Ammon's horn (tissue), 1 donor: ENCODE measurements around the gene FANK1.
A peak's percentile ranks its signal among the peaks of the same experiment; 100 is the strongest.
"Not testable (repeated sequence)": the region's sequence is repeated elsewhere in the genome, so short reads cannot be mapped to it uniquely, and the experiment has no call there.

Source experiments
- DNase-seq: peaks from one replicate; pipeline ENCODE4 v3.0.0-alpha.2; 2016; ENCODE audit warnings: low spot score

FANK1 gene

DNA sequence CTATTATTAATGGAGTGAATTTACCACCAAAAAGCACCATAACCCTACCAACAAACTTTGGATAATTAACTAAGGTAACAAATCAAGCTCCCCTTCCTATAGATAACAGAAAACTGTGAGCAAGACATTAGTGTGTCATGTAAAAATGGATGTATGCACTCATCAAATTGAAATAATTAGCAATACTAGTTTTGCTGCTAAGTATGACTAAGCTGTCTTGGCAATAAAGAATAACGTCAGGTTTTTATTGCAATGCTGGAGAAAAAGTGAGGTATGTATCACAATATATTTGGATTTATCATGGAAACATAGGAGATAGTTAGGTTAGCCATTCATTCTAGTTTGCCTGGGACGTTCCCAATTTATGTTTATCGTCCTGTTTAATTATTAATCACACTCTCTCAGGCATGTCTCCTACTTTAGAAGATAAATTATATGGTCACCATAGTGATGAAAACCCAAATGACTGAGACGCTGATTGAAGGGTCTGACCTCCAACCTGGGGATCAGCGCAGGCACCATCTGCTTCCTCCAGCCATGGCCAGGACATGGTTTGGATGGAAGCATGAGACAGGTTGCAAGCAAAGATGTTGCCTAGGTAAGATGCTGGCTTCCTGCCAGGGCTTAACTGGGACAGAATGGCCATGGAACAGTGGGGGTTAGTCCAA lies 125.6 kb downstream of the FANK1 start:
- DNase-seq = no peak

DNA sequence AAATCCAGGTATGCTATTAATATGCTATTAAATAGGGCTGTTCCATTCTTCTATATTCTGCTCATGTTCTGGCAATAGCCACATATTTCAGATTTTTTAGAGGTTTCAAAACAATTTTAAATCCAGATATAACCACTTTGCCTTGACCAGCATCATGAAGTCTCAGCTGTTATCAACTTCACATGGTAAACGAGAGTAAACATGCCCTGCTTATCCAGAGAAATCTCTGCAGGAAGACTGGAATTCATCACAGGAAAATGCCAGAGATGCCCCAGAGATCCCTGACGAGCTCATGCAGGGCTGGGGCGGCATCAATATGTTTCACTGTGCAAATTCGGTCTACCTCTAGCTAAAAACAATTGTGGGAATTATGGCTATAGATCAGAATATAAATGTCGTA lies 126.5 kb downstream of the FANK1 start:
- DNase-seq = no peak

DNA sequence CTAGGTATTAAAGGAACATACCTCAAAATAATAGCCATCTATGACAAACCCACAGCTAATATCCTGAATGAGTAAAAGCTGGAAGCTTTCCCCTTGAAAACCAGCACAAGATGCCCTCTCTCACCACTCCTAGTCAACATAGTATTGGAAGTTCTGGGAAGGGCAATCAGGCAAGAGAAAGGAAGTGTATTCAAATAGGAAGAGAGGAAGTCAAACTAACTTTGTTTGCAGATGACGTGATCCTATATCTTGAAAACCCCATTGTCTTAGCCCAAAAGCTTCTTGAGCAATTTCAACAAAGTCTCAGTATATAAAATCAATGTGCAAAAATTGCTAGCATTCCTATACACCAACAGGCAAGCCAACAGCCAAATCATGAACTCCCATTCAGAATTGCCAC lies 131.3 kb downstream of the FANK1 start:
- no peak for DNase-seq

DNA sequence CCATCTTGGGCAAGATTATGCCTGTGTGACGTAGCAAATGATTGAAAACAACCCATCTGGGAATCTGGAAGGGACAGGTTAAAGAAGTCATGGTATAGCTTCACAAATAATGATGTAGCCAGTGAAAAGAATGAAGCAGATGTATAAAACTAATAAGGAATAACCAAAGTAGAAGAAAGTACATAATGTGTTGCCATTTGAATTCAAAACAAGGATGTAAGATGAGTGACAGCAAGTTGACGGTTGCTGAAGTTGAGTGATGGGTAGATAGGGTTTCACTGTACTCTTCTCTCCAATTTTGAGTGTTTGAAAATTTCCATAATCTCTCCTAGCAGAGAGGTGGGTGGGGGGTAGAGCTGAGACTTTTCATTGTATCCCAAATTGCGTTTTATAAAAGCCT lies 133.6 kb downstream of the FANK1 start:
- no peak for DNase-seq

DNA sequence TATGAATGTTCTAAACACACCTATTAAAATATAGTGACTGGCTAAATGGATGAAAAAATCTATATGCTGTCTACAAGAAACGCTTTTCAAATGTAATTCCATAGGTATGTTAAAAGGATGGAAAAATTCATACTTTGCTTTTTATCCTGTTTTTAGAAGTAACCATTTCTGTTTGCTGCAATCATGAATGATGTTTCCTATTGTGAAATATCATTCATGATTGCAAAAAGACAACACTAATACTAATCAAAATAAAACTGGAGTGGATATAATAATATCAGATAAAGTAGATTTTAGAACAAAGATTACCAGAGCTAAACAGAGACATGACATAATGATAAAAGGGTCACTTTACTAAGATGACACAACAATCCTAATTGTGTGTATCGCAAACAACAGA lies 138.2 kb downstream of the FANK1 start:
- DNase-seq = no peak

DNA sequence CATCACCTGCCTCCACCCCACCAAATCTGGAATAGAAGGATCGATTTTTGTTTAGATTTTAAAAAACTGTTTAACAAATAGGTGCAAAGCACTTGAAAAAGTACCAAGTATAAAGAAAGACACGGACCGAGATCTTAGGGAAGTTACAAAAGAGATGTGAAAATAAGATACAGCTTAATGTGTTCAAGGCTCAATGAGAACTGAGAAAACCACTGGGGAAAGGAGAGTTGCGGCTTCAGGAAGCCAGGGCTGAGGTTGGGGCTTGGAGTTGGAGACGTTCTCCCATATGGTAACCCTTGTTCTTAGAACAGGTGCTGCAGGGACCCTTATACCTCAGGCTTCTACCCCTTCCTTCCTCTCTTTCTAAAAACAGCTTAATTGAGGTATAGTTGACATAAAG lies 140.2 kb downstream of the FANK1 start:
- DNase-seq = no peak

DNA sequence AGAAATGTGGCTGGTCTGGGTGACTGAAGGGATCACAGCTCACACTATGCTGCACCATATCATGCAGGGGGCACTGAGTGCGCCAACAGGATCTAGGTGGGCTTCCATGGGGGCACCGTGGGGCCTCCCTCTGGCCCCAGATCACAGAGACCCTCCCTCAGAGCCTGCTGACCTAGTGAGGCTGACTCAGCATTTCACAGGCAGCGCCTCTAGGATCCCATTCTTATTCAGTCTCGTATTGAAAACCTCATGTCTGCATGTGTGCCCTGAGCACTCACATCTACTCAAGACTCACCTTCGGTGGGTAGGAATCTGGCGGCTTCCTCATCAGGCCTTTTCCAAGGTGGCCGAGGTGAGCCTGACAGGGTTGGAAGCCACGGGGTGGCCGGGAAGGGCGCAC lies 141.6 kb downstream of the FANK1 start:
- no peak for DNase-seq

DNA sequence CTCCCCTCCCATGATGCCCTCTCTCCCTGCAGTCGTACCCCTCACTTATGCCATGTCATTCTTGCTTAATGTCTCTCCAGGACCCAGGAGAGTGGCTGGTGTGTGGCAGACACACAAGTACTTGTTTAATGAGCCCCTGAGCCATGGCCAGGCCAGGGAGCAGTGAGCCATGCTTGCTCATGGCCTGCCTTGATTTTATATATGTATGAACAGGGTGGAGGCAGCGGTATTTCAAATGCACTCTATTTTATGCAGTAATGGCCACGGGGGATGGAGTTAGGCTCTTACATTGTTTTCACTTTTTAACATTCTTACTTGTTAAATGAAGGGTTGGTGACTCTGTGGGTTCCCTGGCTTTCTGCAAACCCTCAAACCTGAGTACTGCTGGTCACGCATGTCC lies 144.8 kb downstream of the FANK1 start:
- no peak for DNase-seq

DNA sequence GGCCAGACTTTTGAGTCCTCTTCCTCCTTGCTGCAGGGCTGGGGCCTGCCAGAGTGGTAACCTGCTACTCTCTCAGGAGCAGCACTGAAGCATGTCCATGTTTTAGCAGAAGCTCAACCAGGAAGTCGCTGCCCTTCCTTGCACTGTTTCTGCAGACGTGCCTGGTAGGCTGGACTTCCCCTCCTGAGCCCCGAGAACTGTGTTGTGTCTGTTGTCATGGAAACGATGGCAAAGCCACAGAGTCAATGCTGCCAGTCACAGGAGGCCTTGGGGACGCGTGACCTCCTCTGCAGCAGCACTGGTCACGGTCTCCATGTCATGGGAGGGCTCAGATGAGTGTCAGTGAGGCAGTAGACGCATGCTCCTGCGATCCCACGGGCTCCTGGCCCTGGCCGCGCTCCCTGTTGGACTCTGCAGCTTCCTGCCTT lies 145.5 kb downstream of the FANK1 start:
- peak; percentile 85 for DNase-seq

DNA sequence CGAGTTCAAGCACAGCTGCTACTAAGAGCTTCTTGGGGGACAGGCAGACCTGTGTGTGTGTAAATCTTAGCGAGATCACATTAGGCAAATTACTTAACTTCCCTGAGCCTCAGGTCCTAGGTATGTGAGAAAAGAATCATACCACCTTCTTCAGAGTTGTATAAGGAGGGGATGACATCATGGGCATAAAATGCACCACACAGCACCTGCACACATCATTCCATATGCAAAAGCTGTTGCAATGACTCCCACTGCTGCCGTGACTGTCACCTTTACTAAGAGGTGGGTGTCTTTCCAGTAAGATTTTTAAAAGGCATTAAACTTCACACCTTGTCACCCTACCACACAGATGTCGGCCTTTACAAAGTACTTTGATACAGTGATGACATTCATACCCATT lies 146.0 kb downstream of the FANK1 start:
- DNase-seq = no peak

DNA sequence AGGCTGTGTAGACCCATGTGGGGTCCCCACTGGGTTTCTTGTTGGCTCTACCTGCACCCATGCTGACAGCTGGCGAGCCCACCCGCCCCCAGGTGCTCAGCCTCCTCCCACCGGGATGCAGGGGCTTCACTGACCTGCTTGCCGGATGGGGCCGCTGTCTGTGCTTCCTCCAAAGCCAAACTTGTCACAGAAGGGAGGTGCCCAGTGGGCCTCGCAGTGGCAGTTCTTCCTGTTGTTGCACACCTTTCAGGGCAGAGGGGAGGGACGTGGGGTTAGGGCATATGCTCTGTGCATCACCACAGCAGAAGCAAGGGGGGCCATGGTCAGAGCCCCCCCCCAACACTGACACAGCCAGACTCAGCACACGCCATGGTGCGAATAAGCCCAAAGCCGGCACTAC lies 146.5 kb downstream of the FANK1 start:
- DNase-seq = no peak

DNA sequence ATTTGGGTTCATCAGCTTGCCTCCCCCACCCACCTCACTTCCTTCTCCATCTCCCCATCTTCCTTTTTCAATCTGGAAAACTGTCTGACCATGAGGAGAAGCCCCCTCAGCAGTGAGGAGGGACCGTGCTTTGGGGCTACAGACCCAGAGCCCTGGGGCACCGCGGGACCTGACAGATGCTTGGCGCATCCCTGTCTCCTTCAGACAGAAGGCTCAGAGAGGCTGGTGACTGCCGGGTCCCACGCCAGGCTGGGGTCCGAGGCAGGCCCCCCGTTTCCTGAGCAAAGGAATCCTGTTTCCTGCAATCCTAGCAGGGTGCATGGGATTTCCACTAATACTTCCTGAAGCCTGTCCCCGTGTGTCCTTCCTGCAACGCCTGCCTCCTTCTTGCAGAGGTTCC lies 147.0 kb downstream of the FANK1 start:
- DNase-seq = no peak

DNA sequence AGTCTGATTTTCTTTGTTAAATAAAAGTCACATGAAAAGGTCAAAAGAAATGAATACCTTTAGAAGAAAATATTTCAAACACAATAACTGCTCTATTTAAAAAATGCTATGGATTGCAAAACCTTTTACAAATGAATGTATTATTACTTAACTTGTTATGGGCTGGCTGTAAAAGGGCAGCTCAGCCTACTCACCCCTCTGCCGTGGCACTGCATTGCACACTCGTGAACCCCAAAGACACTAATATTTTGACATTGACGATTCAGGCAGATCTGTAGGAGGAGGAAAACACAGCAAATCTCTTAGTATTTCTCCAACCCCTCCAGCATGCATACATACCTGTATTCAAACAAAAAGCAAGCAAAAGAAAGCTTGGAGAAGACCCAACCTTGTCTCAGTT lies 149.5 kb downstream of the FANK1 start:
- DNase-seq = no peak

DNA sequence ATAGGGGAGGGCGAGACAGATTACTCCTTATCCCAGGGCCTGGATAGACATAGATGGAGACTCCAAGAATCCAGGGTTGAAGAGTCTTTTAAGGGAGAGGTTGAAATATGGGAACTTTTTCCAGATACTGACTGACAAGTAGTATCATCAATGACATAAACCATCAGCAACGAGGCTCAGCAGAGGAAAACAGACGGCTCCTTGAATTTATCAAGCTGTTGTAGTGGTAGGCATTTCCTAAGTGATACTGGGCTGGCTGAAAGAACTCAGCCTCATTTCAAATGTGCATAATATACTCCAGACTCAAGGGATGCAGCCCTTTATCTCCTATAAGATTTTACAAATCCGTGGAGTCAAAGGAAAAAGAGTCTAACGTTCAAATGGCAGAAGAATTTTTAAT lies 150.5 kb downstream of the FANK1 start:
- no peak for DNase-seq

DNA sequence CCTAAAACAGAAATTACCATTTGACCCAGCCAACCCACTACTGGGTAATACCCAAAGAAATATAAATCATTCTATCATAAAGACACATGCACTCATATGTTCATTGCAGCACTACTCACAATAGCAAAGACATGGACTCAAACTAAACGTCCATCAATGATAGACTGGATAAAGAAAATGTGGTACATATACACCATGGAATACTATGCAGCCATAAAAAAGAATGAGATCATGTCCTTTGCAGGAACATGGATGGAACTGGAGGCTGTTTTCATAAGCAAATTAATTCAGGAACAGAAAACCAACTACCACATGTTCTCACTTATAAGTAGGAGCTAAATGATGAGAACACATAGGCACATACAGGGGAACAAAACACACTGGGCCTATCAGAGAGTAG lies 151.4 kb downstream of the FANK1 start:
- DNase-seq = not testable (repeated sequence)

DNA sequence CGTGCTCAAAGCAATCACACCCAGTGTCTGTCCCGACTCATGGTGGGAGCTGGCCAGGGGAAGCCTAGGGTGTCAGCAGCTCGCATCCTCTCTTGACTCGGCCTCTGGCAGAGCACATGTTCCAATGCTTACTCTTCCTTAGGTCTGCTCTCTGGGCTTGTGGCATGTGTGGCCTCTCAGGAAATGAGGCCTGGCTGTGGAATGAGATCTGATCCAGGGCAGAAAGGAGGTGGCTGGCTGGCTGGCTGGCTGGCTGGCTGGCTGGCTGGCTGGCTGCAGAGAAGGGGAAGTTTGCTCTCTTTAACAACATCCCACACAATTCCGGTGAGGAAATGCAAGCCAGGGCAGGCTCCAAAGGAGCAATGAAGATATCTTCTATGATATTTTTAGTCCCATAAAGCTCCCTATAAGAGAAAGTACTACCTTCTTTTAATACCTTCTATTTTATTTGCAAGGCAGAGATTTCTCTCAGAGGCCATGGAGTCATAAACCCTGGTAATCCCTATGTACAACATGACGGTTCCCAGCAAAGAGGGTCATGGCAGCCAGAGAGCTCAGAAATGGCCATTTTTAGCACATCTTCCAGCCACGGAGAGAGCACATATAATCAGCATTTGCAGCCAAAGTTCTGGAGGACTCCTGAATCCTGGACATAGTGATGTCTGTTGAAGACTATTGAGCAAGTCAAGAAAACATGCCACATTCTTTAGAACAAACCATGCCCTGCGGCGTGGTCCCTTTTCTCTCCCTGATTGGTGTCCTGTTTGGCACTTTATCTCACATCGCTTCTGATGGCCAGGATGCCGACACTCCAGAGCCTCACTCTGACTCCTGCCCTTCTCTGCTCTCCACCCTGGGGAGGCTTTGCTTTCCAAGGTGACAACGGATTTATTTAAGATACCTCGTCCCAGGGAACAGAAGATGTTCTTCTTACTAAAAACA lies 153.7 kb downstream of the FANK1 start:
- DNase-seq = no peak

DNA sequence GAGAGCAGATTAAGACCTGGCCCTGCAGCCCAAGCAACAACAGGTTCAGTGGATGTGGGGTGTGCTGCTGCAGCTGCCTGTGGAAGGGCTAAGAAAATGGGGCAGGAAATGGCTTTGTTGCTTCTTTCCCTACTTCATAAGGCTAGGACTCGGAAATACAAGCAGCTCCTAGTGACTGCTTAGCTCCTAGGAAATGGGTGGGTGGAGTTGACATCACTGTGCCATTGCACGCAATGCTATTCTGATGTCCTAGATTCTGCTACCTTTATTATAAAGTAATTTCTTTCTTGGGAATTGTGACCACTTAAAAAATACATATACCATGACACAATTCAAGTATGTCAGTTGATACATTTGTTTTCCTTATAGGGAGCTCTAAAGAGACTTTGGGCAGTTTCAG lies 155.8 kb downstream of the FANK1 start:
- DNase-seq = no peak

DNA sequence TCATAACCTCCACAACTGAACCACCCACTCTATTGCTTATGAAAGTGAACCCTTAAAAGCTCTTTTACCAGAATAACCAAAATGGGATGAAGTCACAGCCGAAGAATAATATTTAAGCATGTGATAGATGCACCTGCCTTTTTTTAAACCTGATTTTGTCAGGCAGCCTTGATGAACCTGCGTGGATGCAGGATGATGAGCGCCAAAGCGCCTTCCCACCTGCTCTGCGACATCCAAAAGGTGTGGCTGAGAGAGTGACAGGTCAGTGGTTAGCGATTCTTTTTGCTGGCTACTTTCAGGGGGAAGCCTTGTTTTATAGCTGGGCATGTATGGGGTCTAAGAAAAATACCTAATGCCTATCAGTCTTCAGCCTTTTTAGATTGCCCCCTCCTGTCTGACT lies 157.8 kb downstream of the FANK1 start:
- DNase-seq = no peak

DNA sequence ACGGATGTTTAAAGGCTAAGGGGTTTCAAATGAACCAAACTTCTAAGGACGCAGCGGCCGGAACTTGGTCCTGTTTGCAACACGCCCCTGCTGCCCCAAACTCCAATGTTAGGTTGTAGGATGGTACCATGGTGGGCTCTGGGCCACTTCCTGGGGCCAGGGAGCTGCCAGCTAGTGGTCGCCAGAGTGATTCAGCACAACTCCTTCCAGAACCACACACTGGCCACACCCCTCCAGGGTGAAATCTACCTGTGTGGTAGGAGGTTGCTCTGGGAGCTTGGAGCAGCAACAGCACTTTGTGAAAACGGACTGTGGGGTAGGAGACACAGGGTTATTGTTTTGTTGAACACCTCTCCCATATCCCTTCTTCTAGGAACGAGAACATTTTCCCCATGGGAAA lies 161.1 kb downstream of the FANK1 start:
- DNase-seq = no peak

DNA sequence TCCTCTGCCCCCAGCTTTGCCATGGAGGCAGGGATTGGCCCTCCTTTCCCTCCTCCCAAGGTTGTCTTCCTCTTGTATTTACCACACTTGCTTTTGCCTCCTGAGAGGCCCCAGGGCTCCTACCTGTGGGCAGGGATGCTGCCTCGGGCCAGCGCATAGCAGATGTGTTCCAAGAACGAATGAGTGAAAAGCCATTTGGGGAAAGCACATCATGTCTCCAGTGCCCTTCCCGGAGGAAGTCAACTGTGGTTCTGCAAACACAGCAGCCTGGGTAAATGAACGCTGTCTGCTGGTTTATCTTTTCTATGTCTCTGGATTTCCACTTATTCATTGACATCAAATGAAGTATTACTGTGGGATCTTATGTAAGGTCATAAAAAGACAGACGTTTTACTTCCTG lies 161.7 kb downstream of the FANK1 start:
- DNase-seq = no peak

DNA sequence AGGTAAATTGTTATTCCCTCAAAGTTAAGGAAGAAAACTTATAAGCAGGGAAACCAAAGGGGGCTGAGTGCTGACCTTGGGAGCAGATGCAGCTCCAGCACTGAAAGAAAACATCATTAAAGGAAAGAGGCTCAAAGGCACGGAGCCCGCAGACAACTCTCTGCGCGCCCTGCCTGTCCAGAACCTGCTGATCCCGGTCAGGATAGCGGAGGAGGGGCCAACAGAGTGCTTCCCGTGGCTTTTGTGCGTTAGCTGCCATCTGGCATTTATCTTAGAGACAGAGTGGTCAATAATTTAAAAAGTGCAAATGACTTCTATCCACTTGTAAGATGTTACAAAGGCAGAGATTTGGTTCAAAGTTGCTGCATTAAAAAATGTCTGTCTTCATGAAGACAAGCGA lies 162.1 kb downstream of the FANK1 start:
- no peak for DNase-seq
